Central memory CD4-positive, alpha-beta T cell (primary cell): ENCODE results near the gene MAP4K4.
"Not testable (repeated sequence)": the region's sequence is repeated elsewhere in the genome, so short reads cannot be mapped to it uniquely, and the experiment has no call there.

Source experiments
- DNase-seq: peaks from one replicate; pipeline ENCODE4 v3.0.0; 2022

The MAP4K4 gene

DNA sequence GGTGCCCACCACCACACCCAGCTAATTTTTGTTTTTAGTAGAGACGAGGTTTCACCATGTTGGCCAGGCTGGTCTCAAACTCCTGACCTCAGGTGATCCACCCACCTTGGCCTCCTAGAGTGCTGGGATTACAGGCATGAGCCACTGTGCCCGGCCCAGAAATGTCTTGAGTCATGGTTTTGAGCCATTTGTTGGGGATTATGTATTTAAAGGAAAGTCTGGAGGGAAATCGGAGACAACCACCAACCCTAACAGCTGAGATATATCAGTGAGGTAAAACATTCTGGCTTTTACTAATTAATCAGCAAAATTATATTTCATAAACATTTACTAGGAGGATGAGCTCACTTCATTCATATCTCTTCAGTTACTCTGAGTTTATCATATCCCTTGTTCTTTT is 72.2 kb downstream of the MAP4K4 start:
- not testable (repeated sequence) for DNase-seq

DNA sequence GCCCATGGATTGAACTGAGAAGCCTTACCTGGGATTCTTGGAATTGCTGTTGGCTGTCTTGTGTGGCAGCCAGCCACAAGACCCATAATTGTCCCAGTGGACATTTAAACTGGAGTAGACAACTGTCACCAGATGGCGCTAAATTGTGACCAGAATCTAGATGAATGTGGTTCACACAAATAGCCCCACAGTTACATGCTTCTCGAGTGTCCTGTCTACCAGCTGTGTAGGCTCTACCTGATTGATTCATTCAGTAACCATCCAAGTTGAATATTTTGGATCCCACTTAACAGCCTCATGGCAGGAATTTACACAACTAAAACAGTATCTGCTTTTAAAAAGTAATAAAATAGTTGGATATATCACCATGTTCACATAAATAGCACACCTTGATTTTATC is 73.2 kb downstream of the MAP4K4 start:
- no peak for DNase-seq

DNA sequence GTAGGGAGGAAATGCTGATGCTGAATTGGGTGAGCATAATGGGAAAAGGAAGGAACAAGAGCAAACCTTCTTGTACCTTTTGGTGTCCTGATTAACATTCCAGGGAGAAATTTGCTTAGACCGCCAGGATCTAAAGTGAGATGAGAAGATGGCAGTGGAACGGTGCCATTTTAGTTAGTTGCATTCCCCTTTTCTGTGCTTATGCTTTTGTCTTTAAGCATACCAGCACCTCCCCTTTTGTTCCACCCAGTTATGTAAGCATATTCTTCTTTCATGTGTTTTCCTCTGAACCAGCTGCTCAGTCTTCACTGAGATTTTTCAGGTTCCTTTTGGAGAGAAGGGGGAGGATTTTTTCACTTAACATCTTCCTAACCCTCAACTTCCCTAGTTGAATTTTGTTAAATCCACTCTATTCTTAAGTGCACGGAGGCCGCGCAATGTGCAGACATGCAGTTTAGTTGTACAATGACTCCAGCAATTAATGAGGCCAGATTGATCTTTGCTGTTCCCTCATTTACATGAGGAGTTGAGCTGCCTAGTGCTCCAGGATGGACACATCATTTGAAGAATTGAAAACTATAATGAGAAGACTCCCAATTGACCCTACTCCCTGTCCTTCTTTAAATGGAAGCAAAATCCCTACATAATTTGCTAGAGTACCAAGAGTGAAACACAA is 73.9 kb downstream of the MAP4K4 start:
- peak; percentile 5 for DNase-seq

DNA sequence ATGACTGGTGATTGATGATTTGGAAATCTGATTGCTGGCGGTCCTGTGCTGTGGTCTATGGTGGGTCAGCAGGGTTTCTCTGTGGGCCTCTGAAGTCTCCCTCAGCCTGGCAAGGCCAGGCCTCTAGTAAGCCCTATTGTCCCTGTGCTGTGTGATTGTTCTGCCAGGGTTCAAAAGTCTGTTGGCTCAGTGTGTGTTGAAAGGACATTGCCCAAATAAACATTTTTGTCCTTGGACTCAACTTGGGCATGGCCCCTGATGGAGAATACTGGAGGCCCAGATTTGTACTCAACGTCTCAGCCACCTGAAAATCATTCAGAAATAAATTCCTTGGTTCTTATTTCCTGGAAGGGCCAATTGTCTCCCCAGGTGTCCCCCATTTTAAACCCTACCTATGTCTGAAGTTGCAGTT is 74.4 kb downstream of the MAP4K4 start:
- DNase-seq = no peak

DNA sequence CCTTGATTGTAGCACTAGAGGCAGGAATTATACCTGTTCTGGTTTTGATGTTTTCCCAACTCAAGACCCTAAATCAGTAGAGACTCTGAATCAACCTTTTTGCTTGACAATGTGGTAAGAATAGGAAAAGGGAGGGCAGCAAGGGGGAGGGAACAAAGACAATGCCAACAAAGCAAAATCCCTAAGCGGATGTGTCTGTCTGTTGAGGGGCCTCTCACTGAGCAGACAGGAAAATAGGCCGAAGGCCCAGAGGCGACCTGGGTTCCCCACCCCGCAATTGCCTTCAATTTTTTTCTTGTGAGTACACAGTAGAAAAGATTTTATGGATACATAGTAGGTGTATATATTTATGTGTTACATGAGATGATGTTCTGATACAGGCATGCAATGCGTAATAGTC is 75.6 kb downstream of the MAP4K4 start:
- DNase-seq = no peak

DNA sequence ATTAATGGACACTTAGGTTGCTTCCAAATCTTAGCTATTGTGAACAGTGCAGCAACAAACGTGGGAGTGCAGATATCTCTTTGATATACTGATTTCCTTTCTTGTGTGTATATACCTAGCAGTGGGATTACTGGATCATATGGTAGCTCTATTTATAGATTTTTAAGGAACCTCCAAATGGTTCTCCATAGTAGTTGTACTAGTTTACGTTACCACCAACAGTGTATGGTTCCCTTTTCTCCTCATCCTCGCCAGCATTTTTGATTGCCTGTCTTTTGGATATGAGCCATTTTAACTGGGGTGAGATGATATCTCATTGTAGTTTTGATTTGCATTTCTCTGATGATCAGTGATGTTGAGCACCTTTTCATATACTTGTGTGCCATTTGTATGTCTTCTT is 76.5 kb downstream of the MAP4K4 start:
- not testable (repeated sequence) for DNase-seq

DNA sequence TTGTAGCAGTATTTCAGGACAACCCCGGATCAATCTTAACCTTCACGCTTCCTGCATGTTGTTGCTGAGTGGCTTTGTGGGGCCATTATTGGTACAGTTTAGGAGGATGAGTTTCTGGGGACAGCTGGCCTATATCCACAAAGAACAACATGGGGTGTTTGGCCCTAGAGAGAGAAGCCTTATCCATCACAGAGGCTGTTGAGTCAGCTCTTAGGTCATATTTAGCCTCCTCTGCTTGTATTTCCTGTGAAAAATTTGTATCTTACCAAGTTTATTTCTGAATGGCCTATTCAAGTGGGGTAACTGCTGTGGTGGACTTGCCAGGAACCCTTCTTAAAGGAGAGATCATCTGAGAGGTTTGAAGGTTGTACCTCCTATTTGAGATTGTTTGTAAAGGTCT is 77.6 kb downstream of the MAP4K4 start:
- DNase-seq = no peak

DNA sequence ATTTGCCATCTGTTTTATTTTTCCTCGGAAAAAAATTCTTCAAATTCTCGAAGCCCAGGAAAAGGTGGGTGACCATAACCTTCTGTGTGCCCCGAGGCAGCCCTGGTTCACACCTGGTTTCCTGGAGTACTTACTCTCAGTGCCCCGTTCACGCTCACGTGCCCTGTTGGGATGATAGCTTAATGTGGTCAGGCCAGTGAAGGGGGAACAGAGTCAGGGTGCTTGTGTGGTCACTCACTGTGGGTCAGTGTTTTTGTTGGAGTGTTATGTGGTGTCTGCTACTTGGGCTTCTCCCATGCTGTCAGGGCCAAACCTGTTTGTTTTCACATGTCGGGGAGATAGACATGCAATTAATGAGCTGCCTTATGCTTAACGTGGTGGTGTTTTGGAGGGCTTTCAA is 78.1 kb downstream of the MAP4K4 start:
- DNase-seq = no peak

DNA sequence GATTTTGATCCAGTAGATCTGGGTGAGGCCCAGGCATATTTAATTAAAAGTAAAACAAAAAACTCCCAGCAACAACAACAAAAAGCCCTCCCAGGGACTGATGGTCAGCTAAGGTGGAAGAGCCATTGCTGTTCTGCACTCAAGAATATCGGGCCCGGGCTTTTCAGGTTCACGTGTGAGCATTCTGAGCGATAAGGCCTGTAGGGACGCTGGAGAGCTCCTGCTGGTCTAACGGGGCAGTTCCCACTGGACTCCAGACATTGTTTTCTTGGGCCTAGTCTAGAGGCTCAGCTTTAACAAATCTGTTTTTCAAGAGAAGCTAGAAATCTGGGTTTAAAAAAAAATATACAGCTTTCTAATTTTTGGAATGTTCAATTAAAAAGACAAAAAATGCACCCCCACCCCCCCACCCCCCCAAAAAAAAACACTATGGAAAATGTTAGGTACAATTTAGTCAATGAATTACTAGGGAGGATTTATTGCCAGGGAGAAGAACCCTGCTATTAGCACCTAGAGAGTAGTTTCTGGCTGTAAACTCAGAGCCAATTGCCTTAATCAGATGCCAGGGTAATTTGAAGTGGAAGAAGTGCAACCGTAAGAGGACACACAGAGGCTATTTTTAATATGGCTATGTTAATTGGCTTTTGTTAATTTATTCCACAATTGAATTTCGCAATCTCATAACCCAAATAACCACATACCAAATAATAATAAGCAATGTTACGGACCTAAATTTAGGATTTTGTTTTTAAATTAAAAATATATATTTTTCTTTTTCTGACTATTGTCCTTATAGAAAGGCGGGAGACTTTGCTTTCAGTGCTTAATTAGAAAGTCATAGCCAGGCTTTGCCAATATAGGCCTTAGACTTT is 78.9 kb downstream of the MAP4K4 start:
- no peak for DNase-seq

DNA sequence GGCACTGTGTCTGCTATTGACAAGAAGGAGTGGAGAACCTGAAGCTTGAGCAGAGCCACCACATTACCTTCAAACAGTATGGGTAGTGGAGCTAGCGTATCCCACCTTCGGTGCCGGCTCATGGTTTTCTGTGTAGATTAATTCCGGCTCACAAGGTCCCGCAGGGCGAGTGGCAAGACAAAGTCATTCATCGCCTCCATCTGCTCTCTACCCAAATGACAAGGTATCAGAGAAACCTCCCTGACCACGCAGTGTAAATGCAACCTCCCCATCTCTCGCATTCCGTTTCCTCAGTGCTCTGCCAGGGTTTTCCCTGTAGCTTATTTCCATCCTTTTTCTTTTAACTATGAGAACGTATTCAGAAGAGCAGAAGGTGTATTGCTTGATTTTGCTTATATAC is 79.8 kb downstream of the MAP4K4 start:
- DNase-seq = no peak

DNA sequence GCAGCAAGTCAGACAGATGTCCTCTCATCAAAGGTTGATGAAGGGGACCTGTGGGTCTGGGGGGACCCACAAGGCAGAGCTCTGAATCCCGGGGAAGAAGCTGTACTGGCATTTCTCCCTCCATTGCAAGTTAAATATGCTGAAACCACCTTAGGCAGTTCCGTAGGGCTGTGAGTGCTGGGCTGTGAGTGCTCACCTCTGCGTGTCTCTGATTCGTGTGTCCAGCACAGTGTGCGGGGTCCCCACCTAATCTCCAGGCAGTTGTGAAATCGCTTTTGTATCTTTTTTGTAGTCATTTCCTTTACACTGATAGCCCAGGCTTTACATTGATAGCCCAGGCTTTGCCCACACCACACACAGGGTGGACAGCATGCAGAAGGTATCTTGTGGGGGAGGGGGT is 80.6 kb downstream of the MAP4K4 start:
- no peak for DNase-seq

DNA sequence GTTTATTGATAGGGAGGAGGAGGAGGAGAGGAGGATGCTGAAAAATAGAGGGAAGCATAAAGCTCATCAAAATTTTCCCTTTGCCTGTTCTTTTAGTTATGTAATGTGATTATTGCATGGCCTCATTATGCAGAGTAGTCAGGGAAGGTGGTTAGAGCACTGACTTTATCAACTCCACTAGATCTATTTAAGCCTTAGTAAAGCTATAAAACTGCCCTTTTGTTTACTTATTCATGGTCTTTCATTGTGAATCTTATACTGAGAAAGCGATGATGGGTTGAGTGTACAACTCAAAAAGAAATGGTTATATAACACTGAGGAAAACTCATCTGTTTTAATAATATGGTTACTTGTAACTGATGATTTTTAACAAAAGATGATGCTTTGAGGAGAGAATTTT is 81.7 kb downstream of the MAP4K4 start:
- DNase-seq = no peak

DNA sequence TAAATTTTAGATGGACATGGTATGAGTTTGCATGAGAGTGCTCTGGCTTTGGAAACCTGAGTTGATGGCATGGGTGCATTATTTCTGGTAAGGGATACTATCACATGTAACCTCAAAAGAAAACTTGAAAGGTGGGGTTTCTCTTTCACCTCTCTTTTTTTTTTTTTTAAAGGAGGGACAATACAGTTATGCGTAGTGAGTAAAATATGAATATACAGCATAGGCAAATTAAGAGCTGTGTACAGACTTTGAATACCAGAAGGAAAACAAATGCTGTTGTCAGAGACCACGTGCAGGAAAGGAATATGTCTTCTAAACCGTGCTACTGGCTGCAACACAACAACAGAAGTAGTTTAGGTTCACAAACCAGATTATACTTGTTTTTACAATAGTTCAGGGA is 82.1 kb downstream of the MAP4K4 start:
- no peak for DNase-seq

DNA sequence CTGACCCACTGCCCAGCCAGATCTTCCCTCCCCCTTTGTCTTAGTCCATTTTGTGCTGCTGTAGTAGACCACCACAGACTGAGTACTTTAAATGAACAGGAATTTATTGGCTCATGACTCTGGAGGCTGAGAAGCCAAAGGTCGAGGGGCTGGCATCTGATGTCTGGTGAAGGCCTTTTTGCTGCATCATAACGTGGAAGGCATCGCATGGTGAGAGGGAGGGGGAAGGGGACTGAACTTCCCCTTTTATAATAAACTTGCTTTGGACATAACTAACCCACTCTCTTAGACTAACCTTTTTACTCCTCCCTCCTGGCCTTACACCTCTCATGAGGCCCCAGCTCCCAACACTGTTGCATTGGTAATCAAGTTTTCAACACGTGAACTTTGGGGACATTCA is 83.8 kb downstream of the MAP4K4 start:
- DNase-seq = no peak

DNA sequence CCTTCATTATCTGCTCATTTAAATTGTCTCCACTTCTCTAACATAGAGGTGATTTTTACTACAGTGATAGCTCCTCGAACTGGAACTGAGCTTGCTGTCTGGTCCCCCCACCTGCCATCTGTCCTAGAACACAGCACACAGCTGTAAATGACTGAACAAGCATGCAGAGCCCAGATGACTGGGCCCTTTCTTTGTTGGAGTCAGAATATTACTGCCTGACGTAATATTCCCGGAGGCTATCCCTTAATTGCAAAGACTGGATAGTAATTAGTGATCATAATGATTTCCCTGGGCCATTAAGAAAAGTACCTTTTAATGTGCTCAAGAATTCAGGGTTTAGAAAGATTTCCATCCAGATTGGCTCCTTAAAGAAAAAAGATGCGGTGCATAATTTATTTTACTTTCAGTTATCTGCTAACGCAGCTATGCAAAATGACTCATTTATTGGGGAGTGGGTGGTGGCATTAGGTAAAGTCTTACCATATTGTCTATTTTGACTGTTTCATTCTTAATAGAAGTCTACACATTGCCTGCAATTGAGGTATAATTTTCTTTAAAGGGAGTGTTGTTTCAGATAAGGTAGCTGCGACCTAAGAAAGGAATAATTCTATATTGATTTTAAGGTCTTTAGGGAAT is 84.4 kb downstream of the MAP4K4 start:
- no peak for DNase-seq

DNA sequence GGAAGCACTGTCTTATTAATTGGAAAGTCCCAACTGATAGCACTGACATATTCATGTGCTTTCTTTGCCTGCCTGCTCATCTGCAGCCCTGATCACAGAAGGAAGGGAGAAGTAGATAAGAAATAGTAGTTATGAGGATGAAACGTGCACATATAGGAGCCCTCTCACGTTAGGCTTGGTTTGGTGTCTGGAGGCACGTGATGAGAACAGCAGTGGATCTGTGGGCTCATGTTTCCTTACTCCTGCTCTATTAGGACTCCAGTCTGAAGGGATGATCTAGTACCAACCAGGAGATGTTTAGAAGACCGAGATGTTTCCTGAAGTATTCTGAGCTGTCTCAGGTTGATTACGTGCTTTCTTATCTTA is 84.9 kb downstream of the MAP4K4 start:
- no peak for DNase-seq

DNA sequence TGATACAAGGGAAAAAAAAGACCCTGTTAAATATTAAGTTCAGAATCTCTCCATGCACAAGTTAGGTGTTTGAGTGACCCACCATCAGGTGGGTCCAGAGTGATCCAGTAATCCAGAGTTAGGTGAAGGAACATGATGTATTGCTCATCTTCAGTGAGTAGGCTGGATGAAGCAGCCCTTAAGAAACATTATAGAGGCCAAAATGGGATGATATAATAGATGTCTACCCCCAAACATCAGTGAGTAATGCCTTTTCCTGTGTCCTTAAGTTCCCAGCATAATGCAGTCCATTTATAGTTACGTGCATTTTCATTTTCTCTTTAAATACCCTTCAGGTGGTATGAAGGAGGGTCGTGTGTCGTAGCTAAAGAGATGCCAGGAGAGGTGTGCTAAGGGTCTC is 89.6 kb downstream of the MAP4K4 start:
- DNase-seq = no peak

DNA sequence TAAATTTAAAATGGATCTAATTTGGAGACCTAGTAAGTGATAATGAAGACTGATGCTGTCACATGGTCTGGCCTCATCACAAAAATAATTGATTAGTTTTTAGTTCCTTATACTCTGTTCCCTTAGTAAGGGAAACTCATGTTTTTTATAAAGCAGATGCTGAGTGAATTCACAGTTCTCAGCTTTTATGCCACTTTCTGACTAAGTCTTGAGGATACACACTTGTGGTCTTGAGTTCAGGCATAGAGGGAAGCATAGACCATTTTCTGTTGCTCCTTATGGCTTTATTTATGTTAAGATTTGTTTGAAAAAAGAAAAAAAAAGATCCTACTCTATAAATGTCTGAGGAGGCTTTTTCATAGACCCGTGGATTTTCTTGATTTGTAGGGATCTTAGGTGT is 91.1 kb downstream of the MAP4K4 start:
- DNase-seq = no peak

DNA sequence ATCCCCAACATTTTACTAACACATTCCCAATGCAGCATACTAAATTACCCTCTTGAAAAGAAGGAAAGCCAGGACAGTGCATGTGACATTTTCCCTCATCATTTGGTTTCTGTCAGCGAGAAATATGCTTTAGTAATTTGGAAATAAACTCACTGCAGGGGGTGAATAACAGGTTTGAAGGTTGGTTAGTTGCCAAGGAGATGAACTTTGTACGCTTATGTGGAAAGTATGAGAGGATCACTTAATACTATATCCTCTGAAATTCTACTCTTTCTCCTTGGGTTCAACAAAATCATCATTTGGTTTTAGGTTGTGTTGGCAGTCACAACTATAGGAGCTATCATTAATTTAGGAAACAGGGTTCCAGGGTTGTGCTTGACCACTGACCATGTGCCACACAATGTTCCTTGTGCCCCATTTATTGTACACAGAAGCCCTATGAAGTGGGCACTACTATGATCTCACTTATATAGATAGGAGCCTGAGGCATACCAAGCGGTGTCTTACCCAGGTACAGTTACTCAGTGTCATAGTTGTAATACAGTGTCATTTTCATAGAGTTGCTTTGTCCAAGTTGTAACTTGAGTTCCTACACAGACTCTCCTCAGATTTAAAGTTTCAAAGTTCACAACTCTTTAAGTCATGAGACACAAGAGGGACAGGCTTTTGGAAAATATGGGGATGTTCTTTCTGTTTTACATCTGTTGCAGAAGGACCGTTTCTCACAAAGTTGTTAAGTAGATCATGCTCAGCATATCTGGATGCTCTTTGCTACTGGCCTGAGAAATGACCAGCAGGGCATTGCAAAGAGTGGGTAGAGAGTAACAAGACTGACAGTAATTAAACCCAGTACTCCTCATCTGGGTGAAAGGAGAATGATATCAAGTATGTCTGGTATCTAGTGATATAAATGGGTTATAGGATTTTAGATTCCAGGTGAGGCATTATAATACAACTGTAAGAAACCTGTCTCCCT is 91.8 kb downstream of the MAP4K4 start:
- no peak for DNase-seq

DNA sequence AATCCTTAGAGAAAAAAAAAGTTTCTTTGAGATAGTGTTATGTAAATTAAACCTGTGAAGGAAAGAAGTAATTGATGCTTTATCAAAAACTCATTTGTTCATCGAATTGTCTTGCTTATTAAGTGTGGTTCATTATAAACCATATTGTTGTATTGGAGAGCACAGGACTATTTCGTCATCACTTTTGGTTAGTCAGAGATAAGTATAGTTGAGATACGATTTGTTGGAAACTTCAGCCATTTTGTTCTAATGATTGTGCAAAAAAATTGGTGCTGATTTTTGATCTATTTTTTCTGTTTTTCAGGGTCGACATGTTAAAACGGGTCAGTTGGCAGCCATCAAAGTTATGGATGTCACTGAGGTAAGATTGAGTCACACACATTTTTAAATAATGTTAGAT is 92.9 kb downstream of the MAP4K4 start:
- DNase-seq = no peak

DNA sequence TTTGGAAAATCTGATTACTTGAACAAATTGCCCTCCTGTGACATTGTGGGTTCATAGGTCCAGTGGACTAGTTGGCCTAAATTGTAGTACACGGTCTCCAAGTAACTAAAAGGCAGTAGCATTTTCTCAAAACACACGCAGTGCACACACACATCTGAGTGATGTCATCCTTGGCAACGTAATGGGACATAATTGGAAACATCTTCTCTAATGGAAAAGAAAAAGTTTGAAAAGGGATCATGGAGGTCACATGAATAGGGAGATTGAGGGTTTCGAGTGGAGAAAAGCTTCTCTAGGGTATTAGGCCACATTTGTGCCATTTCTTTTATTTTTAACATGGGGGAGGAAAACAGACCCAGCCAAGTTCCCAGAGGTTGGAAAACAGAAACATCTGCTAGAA is 93.3 kb downstream of the MAP4K4 start:
- no peak for DNase-seq

DNA sequence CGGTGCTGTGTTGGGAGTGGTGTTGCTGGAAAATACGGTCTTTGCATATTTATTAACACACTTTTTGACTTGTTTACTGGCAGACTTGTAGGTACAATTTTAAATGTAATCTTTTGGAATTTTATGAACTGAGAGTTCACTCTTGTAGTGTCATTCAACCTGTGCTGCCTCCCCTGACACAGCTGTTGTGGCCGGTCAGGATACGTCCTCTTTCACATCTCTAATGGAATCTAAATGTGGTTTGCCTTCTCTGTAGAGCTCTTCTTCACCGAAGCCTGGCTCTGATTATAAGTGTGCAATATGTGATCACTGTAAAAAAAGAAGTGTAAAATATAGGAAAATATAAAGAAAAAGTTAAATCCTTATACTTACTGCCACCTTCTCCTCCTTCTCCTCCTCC is 94.7 kb downstream of the MAP4K4 start:
- DNase-seq = no peak
